ENCODE measurements around the gene NADK.
"Not testable (repeated sequence)": the region's sequence is repeated elsewhere in the genome, so short reads cannot be mapped to it uniquely, and the experiment has no call there.

NADK gene

DNA sequence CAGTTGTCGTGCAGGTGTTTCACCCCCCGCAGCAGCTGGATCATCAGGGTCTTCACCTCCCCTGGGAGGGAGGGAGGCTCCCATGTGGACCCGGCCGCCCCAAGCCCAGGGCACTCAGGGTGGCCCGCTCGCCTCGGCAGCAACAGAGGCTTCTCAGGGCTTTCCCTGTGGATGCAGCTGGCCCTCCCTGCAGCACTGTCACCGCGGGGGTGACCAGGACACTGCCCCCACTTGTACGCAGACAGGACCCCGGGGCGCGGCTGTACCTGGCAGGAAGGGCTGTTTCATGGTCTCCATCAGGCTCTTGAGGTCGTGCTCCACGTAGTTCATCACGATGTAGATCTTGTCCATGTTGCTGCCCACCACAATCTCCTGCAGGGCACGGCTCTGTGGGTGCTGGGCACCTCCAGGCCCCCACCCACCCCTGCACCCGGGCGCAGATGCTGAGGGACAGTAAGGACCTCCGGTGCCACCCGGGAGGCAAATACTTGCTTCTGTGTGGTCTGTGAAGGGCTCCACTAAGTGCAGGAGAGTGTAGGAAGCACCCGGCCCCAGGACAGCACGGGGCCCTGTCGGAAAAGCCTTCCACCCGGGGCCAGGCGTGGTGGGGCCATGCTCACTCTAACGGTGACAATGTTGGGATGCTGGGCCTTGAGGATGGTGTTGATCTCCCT, 73.8 kb downstream of the NADK start:
- DNase-seq (ENCODE audit: low read depth, low spot score): not testable (repeated sequence)

DNA sequence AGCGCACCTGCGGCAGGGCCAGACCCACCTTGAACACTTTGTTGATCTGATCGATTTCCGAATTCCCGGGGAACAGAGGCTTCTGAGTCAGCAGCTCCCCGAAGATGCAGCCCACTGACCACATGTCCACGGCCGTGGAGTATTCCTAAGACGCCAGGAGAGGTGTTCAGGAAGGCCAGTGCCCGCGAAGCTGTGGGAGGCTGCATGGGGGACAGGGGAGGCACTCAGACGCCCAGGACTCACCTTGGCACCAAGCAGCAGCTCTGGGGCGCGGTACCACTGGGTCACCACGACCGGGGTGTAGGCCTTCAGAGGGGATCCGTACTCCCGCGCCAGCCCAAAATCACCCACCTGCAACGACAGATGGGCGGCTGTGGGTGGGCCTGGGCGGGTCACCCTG, 74.5 kb downstream of the NADK start:
- DNase-seq (ENCODE audit: low read depth, low spot score): no peak

DNA sequence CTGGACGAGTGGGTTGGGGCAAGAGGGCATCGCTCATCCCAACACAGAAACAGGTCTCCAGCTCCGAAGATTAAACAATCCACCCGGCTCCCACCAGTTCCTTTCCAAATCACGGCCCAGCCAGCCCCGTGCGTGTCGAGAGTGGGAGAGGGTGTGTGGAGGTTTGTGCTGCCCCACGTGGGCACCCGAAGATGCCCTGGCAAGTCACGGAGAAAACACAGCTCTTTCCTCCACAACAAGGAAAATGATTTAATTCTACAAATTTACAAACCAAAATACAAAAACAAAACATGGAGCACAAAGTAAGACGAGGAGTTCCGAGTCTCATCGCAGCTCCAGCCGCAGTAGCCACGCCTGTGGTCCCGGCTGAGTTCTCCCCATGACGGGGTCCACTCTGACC, 75.8 kb downstream of the NADK start:
- not testable (repeated sequence) for DNase-seq (ENCODE audit: low read depth, low spot score)
